LNCaP clone FGC (cell line): Measurements from ENCODE around the gene CCDC102B.

ENCODE experiments used
- DNase-seq: peaks from one replicate; pipeline ENCODE4 v3.0.0-alpha.2; 2011; ENCODE audit warnings: low read depth
- H3K4me3 ChIP-seq: 2 replicates; pipeline ENCODE4 v1.5.1; 2011; ENCODE audit warnings: mild to moderate bottlenecking, low read depth, low read length, control low read depth
- TF ChIP-seq, protein P1 (sequence below): IDR thresholded peaks from 2 replicates; pipeline ENCODE4 v1.5.1; 2012; ENCODE audit warnings: mild to moderate bottlenecking; ENCODE audit not compliant: control insufficient read depth, insufficient read depth; ENCODE audit errors: extremely low read depth

CCDC102B gene

DNA sequence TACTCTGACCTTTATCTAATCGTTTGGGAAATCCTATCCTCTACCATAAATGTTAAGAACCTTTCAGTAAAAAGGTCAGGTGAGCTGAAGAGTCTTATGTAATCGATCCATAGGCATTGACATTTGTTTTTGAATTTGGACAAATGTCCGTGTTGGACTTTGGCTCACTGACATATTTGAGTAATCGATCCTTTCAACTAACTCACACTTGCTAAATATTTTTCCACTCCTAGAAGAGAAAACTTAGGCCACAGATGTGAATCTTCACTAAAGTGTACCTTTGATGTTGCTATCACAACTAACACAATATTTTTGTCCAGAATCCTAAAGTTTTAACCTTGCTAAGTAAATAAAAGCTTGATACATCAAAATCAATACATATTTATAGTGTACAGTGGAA, 89.5 kb downstream of the CCDC102B start:
- no peak for DNase-seq
- no peak overlapping the region for H3K4me3 ChIP-seq
- TF ChIP-seq, protein P1, sequence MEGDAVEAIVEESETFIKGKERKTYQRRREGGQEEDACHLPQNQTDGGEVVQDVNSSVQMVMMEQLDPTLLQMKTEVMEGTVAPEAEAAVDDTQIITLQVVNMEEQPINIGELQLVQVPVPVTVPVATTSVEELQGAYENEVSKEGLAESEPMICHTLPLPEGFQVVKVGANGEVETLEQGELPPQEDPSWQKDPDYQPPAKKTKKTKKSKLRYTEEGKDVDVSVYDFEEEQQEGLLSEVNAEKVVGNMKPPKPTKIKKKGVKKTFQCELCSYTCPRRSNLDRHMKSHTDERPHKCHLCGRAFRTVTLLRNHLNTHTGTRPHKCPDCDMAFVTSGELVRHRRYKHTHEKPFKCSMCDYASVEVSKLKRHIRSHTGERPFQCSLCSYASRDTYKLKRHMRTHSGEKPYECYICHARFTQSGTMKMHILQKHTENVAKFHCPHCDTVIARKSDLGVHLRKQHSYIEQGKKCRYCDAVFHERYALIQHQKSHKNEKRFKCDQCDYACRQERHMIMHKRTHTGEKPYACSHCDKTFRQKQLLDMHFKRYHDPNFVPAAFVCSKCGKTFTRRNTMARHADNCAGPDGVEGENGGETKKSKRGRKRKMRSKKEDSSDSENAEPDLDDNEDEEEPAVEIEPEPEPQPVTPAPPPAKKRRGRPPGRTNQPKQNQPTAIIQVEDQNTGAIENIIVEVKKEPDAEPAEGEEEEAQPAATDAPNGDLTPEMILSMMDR: no peak

GRCh38 chr18:68893354-68893753, 95.5 kb downstream of the CCDC102B start:
- TF ChIP-seq, protein P1: no peak
- no peak overlapping the region for H3K4me3 ChIP-seq
- no peak for DNase-seq

DNA sequence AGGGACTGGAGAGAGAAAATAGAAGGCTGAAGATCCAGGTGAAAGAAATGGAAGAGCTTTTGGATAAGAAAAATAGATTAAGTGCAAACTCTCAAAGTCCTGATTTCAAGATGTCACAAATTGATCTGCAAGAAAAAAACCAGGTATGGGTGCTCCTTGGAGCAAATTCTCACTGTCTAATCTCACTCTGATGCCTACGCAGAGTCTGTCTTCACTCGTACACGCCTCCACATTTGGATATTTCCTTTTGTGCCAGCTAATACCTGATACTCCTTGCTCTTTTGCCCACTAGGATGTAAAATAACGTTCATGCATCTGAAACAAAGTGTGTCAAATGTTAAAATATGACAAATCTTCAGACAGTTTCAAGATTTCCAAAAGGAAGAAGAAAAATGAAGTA, 99.4 kb downstream of the CCDC102B start:
- TF ChIP-seq, protein P1: no peak
- no peak for DNase-seq
- H3K4me3 ChIP-seq: no peak overlapping the region

DNA sequence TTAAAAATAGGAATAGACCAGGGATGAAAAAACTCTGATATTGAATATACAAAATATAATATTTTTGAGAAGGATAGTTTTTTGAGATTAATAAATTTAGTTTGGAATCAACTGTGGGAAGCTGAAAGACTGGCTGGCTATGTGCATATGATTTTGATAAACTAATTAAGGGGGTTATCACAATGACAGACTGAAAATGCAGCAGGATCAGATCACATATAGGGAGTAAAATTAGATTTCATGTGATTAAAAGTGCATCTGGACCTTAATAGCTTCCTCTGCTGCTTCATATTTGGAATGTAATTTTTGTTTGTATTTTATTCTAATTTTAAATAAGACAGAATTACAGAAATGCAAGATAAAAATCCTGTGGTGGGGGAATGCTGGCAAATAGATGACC, 111.7 kb downstream of the CCDC102B start:
- DNase-seq: no peak
- TF ChIP-seq, protein P1: no peak
- no peak overlapping the region for H3K4me3 ChIP-seq

- TF ChIP-seq, protein P1: no peak
Measured at GRCh38 chr18:68915061-68915460, 117.2 kb downstream of the CCDC102B start.

GRCh38 chr18:68916734-68917133, 118.9 kb downstream of the CCDC102B start:
- TF ChIP-seq, protein P1: no peak
- no peak overlapping the region for H3K4me3 ChIP-seq
- DNase-seq: no peak

More at GRCh38 chr18:68915061-68915460, 117.2 kb downstream of the CCDC102B start:
- H3K4me3 ChIP-seq: no peak overlapping the region
- DNase-seq: no peak

DNA sequence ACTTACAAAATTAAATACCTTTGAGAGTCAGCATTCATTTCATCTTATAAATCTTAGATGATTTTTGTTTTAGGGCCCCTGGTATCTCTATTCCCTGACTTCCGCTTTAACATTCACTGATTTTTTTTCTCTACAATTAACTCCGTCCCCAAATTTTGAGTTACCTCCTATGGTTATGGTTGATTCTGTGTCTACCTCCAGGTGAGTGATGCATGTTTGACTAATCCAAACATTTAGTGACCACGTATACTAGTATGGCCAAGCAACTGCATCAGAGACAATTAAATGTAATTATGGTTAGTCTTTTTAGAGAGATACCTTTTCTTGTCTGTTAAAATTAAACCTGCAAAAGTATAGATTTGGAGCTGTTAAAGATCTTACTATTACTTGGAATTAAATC, 120.3 kb downstream of the CCDC102B start:
- DNase-seq: no peak
- H3K4me3 ChIP-seq: no peak overlapping the region
- TF ChIP-seq, protein P1: no peak
